GM23338 (cell line): Measurements from ENCODE around the gene LPP.

ENCODE experiments used
- CREB1 ChIP-seq: fragments of 250-450 bp; sonication (Bioruptor Pico); IDR thresholded peaks from 2 replicates; pipeline ENCODE4 v1.5.0; 2020; ENCODE audit warnings: low read depth, mild to moderate bottlenecking, moderate library complexity
- EZH2 ChIP-seq: fragments of 200-600 bp; sonication (generic); IDR thresholded peaks from one replicate; pipeline ENCODE4 v1.8.0; 2017; ENCODE audit warnings: antibody characterized with exemption, mild to moderate bottlenecking, low read depth; ENCODE audit not compliant: unreplicated experiment
- EZH2phosphoT487 ChIP-seq: fragments of 200-600 bp; sonication (generic); IDR thresholded peaks from one replicate; pipeline ENCODE4 v1.8.1; 2018; ENCODE audit warnings: antibody characterized with exemption; ENCODE audit not compliant: unreplicated experiment
- JUNB ChIP-seq: IDR thresholded peaks from one replicate; pipeline ENCODE4 v1.6.1; 2016; ENCODE audit warnings: antibody characterized with exemption; ENCODE audit not compliant: unreplicated experiment
- POLR2AphosphoS5 ChIP-seq: IDR thresholded peaks from 2 replicates; pipeline ENCODE4 v1.6.1; 2016; ENCODE audit warnings: antibody characterized with exemption, low read depth
- STAT1 ChIP-seq: IDR thresholded peaks from one replicate; pipeline ENCODE4 v1.6.1; 2016; ENCODE audit warnings: antibody characterized with exemption; ENCODE audit not compliant: unreplicated experiment
- ZNF331 ChIP-seq: fragments of 250-450 bp; sonication (Bioruptor Pico); IDR thresholded peaks from 2 replicates; pipeline ENCODE4 v1.5.0; 2020; ENCODE audit warnings: low read depth, mild to moderate bottlenecking, moderate library complexity
- TF ChIP-seq, protein P1 (sequence below), 2 experiments: fragments of 200-600 bp in 1 of 2; sonication (generic) in 1 of 2; conservative IDR thresholded peaks; 2 replicates each; pipeline versions ENCODE4 v1.5.1 to v1.6.1; 2016 to 2017; ENCODE audit warnings: antibody characterized with exemption in 2 of 2, low read depth in 2 of 2, mild to moderate bottlenecking in 2 of 2, moderate library complexity in 1 of 2
- TF ChIP-seq, protein P2 (sequence below): IDR thresholded peaks from one replicate; pipeline ENCODE4 v1.6.1; 2018; ENCODE audit warnings: antibody characterized with exemption; ENCODE audit not compliant: unreplicated experiment
- TF ChIP-seq, protein P3 (sequence below): IDR thresholded peaks from 2 replicates; pipeline ENCODE4 v1.6.1; 2016; ENCODE audit warnings: antibody characterized with exemption

DNA sequence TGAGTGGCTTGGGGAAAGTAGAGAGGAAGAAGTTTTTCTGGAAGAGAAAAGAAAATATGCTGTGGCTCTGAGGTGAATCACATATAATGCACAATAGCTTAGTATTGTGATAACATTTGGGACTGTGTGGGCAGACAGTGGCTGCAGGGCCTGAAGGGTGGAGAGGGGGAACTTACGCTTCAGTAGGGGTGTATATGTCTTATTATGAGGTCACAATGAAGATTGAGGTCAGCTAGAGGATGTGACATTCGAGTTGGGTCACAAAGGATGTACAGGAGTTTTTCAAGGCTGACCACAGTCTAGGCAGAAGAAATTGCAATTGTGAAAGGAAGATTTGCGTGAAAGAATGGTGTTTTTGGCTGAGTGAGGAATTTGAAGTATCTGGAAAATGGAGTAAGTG is 414.8 kb downstream of the LPP start:
- TF ChIP-seq, protein P1, sequence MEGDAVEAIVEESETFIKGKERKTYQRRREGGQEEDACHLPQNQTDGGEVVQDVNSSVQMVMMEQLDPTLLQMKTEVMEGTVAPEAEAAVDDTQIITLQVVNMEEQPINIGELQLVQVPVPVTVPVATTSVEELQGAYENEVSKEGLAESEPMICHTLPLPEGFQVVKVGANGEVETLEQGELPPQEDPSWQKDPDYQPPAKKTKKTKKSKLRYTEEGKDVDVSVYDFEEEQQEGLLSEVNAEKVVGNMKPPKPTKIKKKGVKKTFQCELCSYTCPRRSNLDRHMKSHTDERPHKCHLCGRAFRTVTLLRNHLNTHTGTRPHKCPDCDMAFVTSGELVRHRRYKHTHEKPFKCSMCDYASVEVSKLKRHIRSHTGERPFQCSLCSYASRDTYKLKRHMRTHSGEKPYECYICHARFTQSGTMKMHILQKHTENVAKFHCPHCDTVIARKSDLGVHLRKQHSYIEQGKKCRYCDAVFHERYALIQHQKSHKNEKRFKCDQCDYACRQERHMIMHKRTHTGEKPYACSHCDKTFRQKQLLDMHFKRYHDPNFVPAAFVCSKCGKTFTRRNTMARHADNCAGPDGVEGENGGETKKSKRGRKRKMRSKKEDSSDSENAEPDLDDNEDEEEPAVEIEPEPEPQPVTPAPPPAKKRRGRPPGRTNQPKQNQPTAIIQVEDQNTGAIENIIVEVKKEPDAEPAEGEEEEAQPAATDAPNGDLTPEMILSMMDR (conservative IDR thresholded peaks at IDR 0.05; ENCODE audit: low read depth in 2 of 2) = no peak
- TF ChIP-seq STAT1 = no peak
- TF ChIP-seq ZNF331 (CRISPR knock-in tag) = no peak
- TF ChIP-seq EZH2phosphoT487 = no peak
- TF ChIP-seq POLR2AphosphoS5 = no peak
- TF ChIP-seq JUNB = no peak
- no peak for TF ChIP-seq EZH2
- TF ChIP-seq, protein P2, sequence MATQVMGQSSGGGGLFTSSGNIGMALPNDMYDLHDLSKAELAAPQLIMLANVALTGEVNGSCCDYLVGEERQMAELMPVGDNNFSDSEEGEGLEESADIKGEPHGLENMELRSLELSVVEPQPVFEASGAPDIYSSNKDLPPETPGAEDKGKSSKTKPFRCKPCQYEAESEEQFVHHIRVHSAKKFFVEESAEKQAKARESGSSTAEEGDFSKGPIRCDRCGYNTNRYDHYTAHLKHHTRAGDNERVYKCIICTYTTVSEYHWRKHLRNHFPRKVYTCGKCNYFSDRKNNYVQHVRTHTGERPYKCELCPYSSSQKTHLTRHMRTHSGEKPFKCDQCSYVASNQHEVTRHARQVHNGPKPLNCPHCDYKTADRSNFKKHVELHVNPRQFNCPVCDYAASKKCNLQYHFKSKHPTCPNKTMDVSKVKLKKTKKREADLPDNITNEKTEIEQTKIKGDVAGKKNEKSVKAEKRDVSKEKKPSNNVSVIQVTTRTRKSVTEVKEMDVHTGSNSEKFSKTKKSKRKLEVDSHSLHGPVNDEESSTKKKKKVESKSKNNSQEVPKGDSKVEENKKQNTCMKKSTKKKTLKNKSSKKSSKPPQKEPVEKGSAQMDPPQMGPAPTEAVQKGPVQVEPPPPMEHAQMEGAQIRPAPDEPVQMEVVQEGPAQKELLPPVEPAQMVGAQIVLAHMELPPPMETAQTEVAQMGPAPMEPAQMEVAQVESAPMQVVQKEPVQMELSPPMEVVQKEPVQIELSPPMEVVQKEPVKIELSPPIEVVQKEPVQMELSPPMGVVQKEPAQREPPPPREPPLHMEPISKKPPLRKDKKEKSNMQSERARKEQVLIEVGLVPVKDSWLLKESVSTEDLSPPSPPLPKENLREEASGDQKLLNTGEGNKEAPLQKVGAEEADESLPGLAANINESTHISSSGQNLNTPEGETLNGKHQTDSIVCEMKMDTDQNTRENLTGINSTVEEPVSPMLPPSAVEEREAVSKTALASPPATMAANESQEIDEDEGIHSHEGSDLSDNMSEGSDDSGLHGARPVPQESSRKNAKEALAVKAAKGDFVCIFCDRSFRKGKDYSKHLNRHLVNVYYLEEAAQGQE = no peak
- no peak for TF ChIP-seq CREB1
- TF ChIP-seq, protein P3, sequence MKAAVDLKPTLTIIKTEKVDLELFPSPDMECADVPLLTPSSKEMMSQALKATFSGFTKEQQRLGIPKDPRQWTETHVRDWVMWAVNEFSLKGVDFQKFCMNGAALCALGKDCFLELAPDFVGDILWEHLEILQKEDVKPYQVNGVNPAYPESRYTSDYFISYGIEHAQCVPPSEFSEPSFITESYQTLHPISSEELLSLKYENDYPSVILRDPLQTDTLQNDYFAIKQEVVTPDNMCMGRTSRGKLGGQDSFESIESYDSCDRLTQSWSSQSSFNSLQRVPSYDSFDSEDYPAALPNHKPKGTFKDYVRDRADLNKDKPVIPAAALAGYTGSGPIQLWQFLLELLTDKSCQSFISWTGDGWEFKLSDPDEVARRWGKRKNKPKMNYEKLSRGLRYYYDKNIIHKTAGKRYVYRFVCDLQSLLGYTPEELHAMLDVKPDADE = no peak
